ENCODE data around the gene ABCB8. TPM values are rescaled to one million over a fixed set of nuclear protein-coding genes. Genes with fewer than 3 reads are reported as not detected.

Gene ABCB8
- total RNA-seq, 6 donors from 2014 or later: 38.3 to 58.7 (median 42.5) TPM

DNA sequence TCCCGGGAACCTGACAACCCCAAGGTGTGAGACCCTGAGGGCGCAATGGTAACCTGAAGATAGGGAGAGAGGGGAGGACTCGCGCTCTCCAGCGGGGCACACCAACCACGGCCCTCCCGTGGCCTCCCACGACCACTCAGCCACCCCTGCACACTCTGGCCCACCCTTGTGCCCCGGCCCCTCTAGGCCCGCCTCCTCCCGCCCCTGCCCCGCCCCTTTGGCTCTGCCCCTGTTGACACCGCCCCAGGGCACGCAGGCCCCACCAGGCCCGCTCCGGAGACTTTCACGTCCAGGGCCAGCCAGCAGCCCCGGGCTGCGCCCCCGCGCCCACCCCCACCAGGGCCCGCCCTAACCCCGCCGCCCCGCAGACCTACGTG lies 14.9 kb upstream of the ABCB8 start:
- no peak for TF ChIP-seq EP300 (IDR thresholded peaks at IDR 0.05)
- TF ChIP-seq, protein P1, sequence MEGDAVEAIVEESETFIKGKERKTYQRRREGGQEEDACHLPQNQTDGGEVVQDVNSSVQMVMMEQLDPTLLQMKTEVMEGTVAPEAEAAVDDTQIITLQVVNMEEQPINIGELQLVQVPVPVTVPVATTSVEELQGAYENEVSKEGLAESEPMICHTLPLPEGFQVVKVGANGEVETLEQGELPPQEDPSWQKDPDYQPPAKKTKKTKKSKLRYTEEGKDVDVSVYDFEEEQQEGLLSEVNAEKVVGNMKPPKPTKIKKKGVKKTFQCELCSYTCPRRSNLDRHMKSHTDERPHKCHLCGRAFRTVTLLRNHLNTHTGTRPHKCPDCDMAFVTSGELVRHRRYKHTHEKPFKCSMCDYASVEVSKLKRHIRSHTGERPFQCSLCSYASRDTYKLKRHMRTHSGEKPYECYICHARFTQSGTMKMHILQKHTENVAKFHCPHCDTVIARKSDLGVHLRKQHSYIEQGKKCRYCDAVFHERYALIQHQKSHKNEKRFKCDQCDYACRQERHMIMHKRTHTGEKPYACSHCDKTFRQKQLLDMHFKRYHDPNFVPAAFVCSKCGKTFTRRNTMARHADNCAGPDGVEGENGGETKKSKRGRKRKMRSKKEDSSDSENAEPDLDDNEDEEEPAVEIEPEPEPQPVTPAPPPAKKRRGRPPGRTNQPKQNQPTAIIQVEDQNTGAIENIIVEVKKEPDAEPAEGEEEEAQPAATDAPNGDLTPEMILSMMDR (IDR thresholded peaks at IDR 0.05): no peak
- no peak for TF ChIP-seq POLR2A (IDR thresholded peaks at IDR 0.05)
- no peak for TF ChIP-seq POLR2AphosphoS5 (IDR thresholded peaks at IDR 0.05)
- Histone ChIP-seq H3K27ac (peak overlapping the region in 1 of 4 donors; percentile 8), H3K27me3 (peaks cover 0 to 22% (median 3%) of the 10 kb centered on the region in 4 donors), H3K36me3 (peaks cover 0 to 5% (median 0%) of the 10 kb centered on the region in 4 donors), H3K4me3 (peak overlapping the region in 3 of 4 donors; percentile 23 to 41 (median 30)), H3K9me3 (no peaks in the 10 kb centered on the region), H3K4me1 (peaks cover 42 to 61% (median 50%) of the 10 kb centered on the region in 4 donors)
- DNase-seq (no peak), ATAC-seq (ENCODE audit: low FRiP score in 2 of 2) (peak in 1 of 2 donors; percentile 2)
- WGBS, 2 donors: 74% methylated on average over 13 of the region's 26 CpGs; no CpG with 5 or more reads in 1 of the 2 donors

DNA sequence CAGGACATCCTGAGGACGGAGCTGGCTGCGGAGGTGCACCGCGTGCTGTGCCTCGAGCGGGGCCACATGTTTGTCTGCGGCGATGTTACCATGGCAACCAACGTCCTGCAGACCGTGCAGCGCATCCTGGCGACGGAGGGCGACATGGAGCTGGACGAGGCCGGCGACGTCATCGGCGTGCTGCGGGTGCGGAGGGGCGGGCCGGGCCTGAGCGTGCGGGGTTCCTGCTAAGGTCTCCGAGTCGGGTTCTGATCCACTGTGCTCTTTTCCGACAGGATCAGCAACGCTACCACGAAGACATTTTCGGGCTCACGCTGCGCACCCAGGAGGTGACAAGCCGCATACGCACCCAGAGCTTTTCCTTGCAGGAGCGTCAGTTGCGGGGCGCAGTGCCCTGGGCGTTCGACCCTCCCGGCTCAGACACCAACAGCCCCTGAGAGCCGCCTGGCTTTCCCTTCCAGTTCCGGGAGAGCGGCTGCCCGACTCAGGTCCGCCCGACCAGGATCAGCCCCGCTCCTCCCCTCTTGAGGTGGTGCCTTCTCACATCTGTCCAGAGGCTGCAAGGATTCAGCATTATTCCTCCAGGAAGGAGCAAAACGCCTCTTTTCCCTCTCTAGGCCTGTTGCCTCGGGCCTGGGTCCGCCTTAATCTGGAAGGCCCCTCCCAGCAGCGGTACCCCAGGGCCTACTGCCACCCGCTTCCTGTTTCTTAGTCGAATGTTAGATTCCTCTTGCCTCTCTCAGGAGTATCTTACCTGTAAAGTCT lies 14.3 kb upstream of the ABCB8 start:
- Histone ChIP-seq H3K4me1 (peaks cover 42 to 61% (median 49%) of the 10 kb centered on the region in 4 donors), H3K27me3 (peaks cover 0 to 28% (median 7%) of the 10 kb centered on the region in 4 donors), H3K4me3 (peak overlapping the region in 3 of 4 donors; percentile 23 to 41 (median 30)), H3K9me3 (no peaks in the 10 kb centered on the region), H3K36me3 (peaks cover 0 to 5% (median 0%) of the 10 kb centered on the region in 4 donors), H3K27ac (peak overlapping the region in 1 of 4 donors; percentile 8)
- DNase-seq: peak; percentile 77 to 93
- peak in 1 of 2 donors; percentile 53 for ATAC-seq (ENCODE audit: low FRiP score in 2 of 2)
- 54 to 68% methylated on average over 27 to 53 of the region's 55 CpGs for WGBS, 2 donors
- TF ChIP-seq, protein P1 (IDR thresholded peaks at IDR 0.05): peak in 1 of 6 experiments; percentile 20
- TF ChIP-seq POLR2A (IDR thresholded peaks at IDR 0.05): no peak

DNA sequence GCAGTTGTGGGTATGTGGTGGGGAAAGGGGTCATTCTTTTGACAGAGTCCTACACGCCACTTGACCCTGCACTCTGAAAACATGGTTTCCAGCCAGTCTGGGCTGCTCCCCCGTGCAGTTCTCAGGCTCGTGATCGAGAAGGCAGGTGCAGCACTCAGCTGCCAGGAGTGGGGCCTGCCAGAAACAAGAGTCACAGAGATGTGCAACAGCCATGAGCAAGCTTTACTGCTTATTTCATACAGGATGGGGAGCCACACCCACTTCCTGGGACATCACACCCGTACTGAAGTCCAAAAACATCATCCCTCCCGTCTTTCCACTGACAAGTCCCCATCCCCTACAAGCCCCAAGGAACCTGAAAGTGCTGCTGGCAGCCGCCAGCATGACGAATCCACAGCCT lies 13.3 kb upstream of the ABCB8 start:
- DNase-seq (no peak), ATAC-seq (ENCODE audit: low FRiP score in 2 of 2) (no peak)
- H3K4me3 ChIP-seq: no peak overlapping the region
- H3K36me3 ChIP-seq: peaks cover 0 to 5% (median 0%) of the 10 kb centered on the region in 4 donors
- peaks cover 37 to 58% (median 49%) of the 10 kb centered on the region in 4 donors for H3K4me1 ChIP-seq
- WGBS, 2 donors: 81 to 85% methylated on average over 8 of the region's 8 CpGs
- no peak overlapping the region for H3K27ac ChIP-seq
- H3K27me3 ChIP-seq: peaks cover 0 to 34% (median 13%) of the 10 kb centered on the region in 4 donors
- no peak for TF ChIP-seq POLR2AphosphoS5 (IDR thresholded peaks at IDR 0.05)
- TF ChIP-seq POLR2A (IDR thresholded peaks at IDR 0.05): no peak
- no peak for TF ChIP-seq EP300 (IDR thresholded peaks at IDR 0.05)
- TF ChIP-seq, protein P1 (IDR thresholded peaks at IDR 0.05): no peak
- no peaks in the 10 kb centered on the region for H3K9me3 ChIP-seq

DNA sequence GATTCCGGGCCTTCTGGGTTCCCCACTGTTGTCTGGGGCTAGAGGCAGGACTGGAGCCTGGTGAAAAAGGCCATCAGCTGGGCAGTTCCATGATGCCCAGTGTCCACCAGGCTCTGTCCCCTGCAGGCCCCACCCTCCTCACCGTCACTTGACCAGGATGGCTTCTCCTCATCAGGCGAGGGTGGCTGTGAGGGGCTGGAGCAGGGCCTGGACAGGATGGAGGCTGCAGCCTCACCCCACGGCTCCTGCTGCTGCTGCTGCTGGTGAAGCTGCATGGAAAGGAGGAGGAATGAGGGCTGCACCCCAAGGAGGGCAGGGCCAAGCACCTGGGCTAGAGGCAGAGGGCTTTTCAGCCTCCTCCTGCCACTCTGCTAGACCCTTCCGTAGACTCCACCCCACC lies 12.3 kb upstream of the ABCB8 start:
- 83 to 85% methylated on average over 5 of the region's 5 CpGs for WGBS, 2 donors

More for the DNA sequence above, 12.3 kb upstream of the ABCB8 start:
- TF ChIP-seq, protein P1 (IDR thresholded peaks at IDR 0.05): no peak
- no peak for TF ChIP-seq POLR2A (IDR thresholded peaks at IDR 0.05)
- TF ChIP-seq EP300 (IDR thresholded peaks at IDR 0.05): no peak
- TF ChIP-seq POLR2AphosphoS5 (IDR thresholded peaks at IDR 0.05): no peak
- ATAC-seq (ENCODE audit: low FRiP score in 2 of 2) (no peak), DNase-seq (no peak)
- Histone ChIP-seq H3K4me3 (no peak overlapping the region), H3K27me3 (peaks cover 0 to 34% (median 14%) of the 10 kb centered on the region in 4 donors), H3K27ac (no peak overlapping the region), H3K4me1 (peaks cover 27 to 48% (median 39%) of the 10 kb centered on the region in 4 donors), H3K9me3 (no peaks in the 10 kb centered on the region), H3K36me3 (peaks cover 0 to 5% (median 0%) of the 10 kb centered on the region in 4 donors)

Data from upper lobe of left lung (tissue), 6 donors.